ENCODE measurements around the gene PDE7B. TPM values are rescaled to one million over a fixed set of nuclear protein-coding genes. Genes with fewer than 3 reads are reported as not detected.

The PDE7B gene
- total RNA-seq, 3 donors from 2014 or later (not counting 1 experiment from before 2014, with no cell fraction given) = 0.14 to 0.18 TPM; not detected in 1

GRCh38 chr6:136058852-136059251 is 207.4 kb downstream of the PDE7B start:
- intact Hi-C loops (cut with micrococcal nuclease) = no loop called here
- H3K27me3 ChIP-seq (ENCODE audit: control insufficient read depth, insufficient read depth, low read length) = no peaks in the 10 kb centered on the region
- no peak for ATAC-seq
- H3K4me3 ChIP-seq (ENCODE audit: low read length) = no peak overlapping the region
- no peak for DNase-seq
- Mint-ChIP-seq H3K4me3 (no peak overlapping the region), H3K27ac (no peak overlapping the region), H3K36me3 (no peaks in the 10 kb centered on the region), H3K4me1 (no peaks in the 10 kb centered on the region), H3K27me3 (ENCODE audit: low read depth in 2 of 2) (peaks cover 3 to 27% of the 10 kb centered on the region in 2 donors), H3K9me3 (no peaks in the 10 kb centered on the region)
- H3K4me1 ChIP-seq (ENCODE audit: control insufficient read depth, insufficient read depth, low read length) = no peaks in the 10 kb centered on the region
- H3K9me3 ChIP-seq (ENCODE audit: control insufficient read depth, insufficient read depth, low read length) = no peaks in the 10 kb centered on the region
- no peaks in the 10 kb centered on the region for H3K36me3 ChIP-seq (ENCODE audit: control insufficient read depth, insufficient read depth, low read length)
- WGBS (ENCODE audit: insufficient coverage) = no CpG with 5 or more reads among the region's 1 CpG
- no peak for TF ChIP-seq CTCF (IDR thresholded peaks at IDR 0.05)
- no peak overlapping the region for H3K27ac ChIP-seq (ENCODE audit: low read length)

GRCh38 chr6:136059308-136059707 is 207.8 kb downstream of the PDE7B start:
- no peak overlapping the region for H3K4me3 ChIP-seq (ENCODE audit: low read length)
- intact Hi-C loops (cut with micrococcal nuclease) = no loop called here
- ATAC-seq = no peak
- Mint-ChIP-seq H3K27me3 (ENCODE audit: low read depth in 2 of 2) (peaks cover 3 to 27% of the 10 kb centered on the region in 2 donors), H3K4me1 (no peaks in the 10 kb centered on the region), H3K4me3 (no peak overlapping the region), H3K27ac (no peak overlapping the region), H3K9me3 (no peaks in the 10 kb centered on the region), H3K36me3 (no peaks in the 10 kb centered on the region)
- H3K9me3 ChIP-seq (ENCODE audit: control insufficient read depth, insufficient read depth, low read length) = no peaks in the 10 kb centered on the region
- no peak overlapping the region for H3K27ac ChIP-seq (ENCODE audit: low read length)
- no peaks in the 10 kb centered on the region for H3K27me3 ChIP-seq (ENCODE audit: control insufficient read depth, insufficient read depth, low read length)
- DNase-seq = no peak
- WGBS (ENCODE audit: insufficient coverage) = 84% methylated on average over 6 of the region's 6 CpGs
- no peaks in the 10 kb centered on the region for H3K36me3 ChIP-seq (ENCODE audit: control insufficient read depth, insufficient read depth, low read length)
- TF ChIP-seq CTCF (IDR thresholded peaks at IDR 0.05) = no peak
- no peaks in the 10 kb centered on the region for H3K4me1 ChIP-seq (ENCODE audit: control insufficient read depth, insufficient read depth, low read length)

- no peak for DNase-seq
- H3K9me3 Mint-ChIP-seq = no peaks in the 10 kb centered on the region
- Histone ChIP-seq H3K9me3 (ENCODE audit: control insufficient read depth, insufficient read depth, low read length) (no peaks in the 10 kb centered on the region), H3K36me3 (ENCODE audit: control insufficient read depth, insufficient read depth, low read length) (no peaks in the 10 kb centered on the region), H3K27ac (ENCODE audit: low read length) (no peak overlapping the region), H3K27me3 (ENCODE audit: control insufficient read depth, insufficient read depth, low read length) (no peaks in the 10 kb centered on the region), H3K4me1 (ENCODE audit: control insufficient read depth, insufficient read depth, low read length) (no peaks in the 10 kb centered on the region), H3K4me3 (ENCODE audit: low read length) (no peak overlapping the region)
- intact Hi-C loops (cut with micrococcal nuclease) = no loop called here
- ATAC-seq = no peak
- peaks cover 3 to 21% of the 10 kb centered on the region in 2 donors for H3K27me3 Mint-ChIP-seq (ENCODE audit: low read depth in 2 of 2)
- no peaks in the 10 kb centered on the region for H3K36me3 Mint-ChIP-seq
- H3K4me3 Mint-ChIP-seq = no peak overlapping the region
- no peaks in the 10 kb centered on the region for H3K4me1 Mint-ChIP-seq
- TF ChIP-seq CTCF (IDR thresholded peaks at IDR 0.05) = no peak
- H3K27ac Mint-ChIP-seq = no peak overlapping the region
Measured at GRCh38 chr6:136060052-136060451, 208.6 kb downstream of the PDE7B start.

- Mint-ChIP-seq H3K27me3 (ENCODE audit: low read depth in 2 of 2) (peaks cover 3 to 19% of the 10 kb centered on the region in 2 donors), H3K9me3 (no peaks in the 10 kb centered on the region), H3K4me3 (no peak overlapping the region), H3K4me1 (no peaks in the 10 kb centered on the region), H3K27ac (no peak overlapping the region), H3K36me3 (no peaks in the 10 kb centered on the region)
- Histone ChIP-seq H3K4me1 (ENCODE audit: control insufficient read depth, insufficient read depth, low read length) (no peaks in the 10 kb centered on the region), H3K4me3 (ENCODE audit: low read length) (no peak overlapping the region), H3K27ac (ENCODE audit: low read length) (no peak overlapping the region), H3K9me3 (ENCODE audit: control insufficient read depth, insufficient read depth, low read length) (no peaks in the 10 kb centered on the region), H3K36me3 (ENCODE audit: control insufficient read depth, insufficient read depth, low read length) (no peaks in the 10 kb centered on the region), H3K27me3 (ENCODE audit: control insufficient read depth, insufficient read depth, low read length) (no peaks in the 10 kb centered on the region)
- no peak for DNase-seq
- TF ChIP-seq CTCF (IDR thresholded peaks at IDR 0.05) = no peak
- intact Hi-C loops (cut with micrococcal nuclease) = no loop called here
- no peak for ATAC-seq
Measured at GRCh38 chr6:136060759-136061158, 209.3 kb downstream of the PDE7B start.

Data from natural killer cell (primary cell).